Posterior vena cava (tissue), 2 donors: ENCODE results near the gene IL22RA1. TPM values are rescaled to one million over a fixed set of nuclear protein-coding genes. Genes with fewer than 3 reads are reported as not detected.

Experiments
- DNase-seq: peaks from one replicate; pipeline ENCODE4 v3.0.0-alpha.2; 2020; ENCODE audit warnings: low spot score
- intact Hi-C, 2 donors: fragments of 100-400 bp; cut with DNase I; formaldehyde crosslinking; loops; one replicate each; pipeline versions ENCODE4 v1.14.1 to v1.14.2; 2022 to 2023
- total RNA-seq, 2 donors: library from RNA; stranded (reverse); fragmentation: NEBNext Ultra II Directional; extraction: Animal tissue kit (Norgen Biotek cat#: 25700); gene quantifications; one replicate each; pipeline ENCODE4 v1.2.1, GENCODE V29; 2021
- donor health status: DM: yes; HTN: yes; CAD: no.
- donor health status: DM: yes; HTN: yes; CAD: no.

Gene IL22RA1
- total RNA-seq, 2 donors from 2014 or later: 0.10 TPM; not detected in 1

DNA sequence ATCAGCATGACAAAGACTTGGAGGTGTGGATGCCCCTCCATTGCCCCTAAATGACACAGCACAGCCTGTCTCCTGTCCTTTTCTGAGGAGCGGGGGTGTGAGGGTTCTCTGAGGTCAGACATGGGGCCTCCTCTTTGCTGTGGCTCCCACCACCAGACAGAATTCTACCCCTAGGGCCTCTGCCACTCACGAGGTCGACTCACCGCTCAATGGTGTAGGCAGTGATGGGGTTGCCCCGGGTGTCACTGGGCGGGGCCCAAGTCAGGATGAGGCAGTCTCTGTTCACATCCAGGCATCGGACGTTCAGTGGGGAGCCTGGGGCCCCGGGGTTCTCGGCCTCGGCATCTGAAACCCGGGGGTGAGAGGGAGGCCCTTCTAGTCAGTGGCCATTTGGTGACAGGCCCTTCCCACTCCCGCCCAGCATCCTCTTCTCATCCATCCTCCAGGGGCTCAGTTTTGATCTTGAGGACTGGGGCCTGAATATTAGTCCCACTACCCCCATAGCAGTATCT lies 50.9 kb downstream of the IL22RA1 start:
- intact Hi-C loops: no loop called here
- no peak for DNase-seq

DNA sequence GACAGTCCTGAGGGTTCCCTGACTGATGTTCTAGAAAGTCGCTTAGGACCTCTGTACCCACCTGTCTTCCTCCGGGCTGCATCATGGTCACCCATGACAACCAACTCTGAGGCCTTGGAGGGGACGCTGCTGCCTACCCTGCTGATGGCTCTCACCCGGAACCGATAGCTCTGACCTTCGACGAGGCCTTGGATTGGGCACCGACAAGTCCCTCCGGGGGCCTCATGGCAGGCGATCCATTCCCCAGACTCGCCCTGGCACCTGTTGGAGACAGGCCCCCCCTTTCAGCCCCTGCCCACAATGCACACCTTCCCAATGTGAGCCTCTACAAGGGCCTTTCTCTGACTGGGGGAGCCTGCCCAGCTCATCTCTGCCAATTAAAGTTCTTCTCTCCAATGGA lies 52.2 kb downstream of the IL22RA1 start:
- DNase-seq: no peak
- intact Hi-C loops: no loop called here

DNA sequence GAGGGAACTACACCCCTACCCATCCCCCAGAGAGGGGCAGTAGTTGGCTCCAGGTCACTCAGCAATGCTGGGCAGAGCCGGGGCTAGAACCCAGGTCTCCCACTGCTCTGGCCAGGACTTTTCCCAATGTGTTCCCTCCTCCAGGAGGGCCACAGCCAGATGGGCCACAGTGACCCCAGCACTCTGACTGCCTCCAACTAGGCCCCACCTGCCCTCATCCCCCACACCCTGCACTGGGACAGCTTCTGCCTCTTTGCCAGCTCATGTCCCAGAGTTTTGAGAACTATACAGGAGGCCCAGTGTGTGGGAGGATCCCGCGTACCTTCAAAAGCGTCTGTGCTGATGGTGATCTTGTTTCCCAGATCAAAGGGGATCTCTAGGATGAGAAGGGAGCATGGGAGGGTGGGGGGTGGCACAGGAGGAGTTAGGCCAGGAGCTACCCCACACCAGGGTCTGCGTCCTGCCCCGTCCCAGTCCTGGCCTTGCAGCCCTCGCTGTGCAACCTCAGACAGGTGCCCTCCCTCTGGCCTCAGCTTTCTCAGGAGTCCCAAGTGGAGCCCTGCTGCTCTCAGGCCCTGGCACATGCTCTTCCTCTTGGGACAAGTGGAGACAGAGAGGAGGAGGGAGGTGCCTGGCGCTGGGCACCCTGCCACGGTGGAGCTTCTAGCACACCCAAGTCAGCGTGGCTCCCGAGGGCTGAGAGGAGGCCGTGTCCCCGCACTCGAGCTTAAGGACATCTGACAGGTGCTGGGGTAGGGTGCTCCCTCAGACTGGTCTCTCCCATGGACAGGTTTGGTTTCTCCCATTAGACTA lies 53.0 kb downstream of the IL22RA1 start:
- no peak for DNase-seq
- intact Hi-C loops: no loop called here

DNA sequence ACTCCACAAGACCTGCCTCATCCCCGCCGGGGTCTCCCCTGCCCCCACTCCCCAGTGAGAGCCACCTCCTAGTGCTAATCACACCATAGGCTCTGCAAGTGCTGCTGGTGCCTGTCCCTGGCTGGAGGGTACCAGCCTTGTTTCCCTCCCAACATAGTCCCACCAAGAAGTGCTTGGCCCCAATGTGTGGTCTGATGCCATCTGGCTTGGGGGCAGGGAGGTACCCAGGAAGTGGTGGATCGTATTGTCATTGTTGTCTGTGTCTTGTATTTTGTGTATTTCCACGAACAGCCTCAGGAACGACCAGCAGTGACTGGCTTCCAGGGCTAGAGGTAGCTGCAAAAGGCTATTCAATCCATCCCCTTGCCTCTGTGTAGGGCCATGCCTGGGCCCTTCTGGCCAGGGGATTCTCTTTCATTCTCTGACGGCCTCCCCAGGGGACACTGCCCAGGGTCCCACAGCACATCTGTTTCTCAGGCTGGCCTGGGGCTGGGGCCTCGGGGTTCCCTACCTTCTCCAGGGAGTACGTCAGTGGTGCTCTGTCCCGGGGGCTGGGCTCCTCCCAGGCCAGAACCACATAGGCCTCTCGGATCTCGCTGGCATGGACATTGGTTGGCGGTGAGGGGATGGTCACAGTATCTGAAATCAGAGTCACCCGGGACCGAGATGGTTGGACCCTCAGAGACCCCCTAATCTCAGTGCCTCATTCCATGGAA lies 53.8 kb downstream of the IL22RA1 start:
- no peak for DNase-seq
- intact Hi-C loops: no loop called here

GRCh38 chr1:24086466-24086865 lies 56.5 kb downstream of the IL22RA1 start:
- DNase-seq: no peak
- intact Hi-C loops: no loop called here

- intact Hi-C loops: loop anchor here in 1 of 2 donors (2.0 kb wide), 1 partner anchor 47 kb away; no protein-coding TSS in a partner anchor
- no peak for DNase-seq
Measured at GRCh38 chr1:24085546-24085945, 57.4 kb downstream of the IL22RA1 start.

GRCh38 chr1:24085007-24085406 lies 57.9 kb downstream of the IL22RA1 start:
- intact Hi-C loops: loop anchor here in 1 of 2 donors (2.0 kb wide), 1 partner anchor 46 kb away; no protein-coding TSS in a partner anchor
- no peak for DNase-seq

GRCh38 chr1:24084050-24084449 lies 58.9 kb downstream of the IL22RA1 start:
- intact Hi-C loops: loop anchor here in 1 of 2 donors (2.0 to 5.0 kb wide), 2 partner anchors 45 to 1798 kb away; no protein-coding TSS in a partner anchor
- no peak for DNase-seq

GRCh38 chr1:24082372-24082771 lies 60.6 kb downstream of the IL22RA1 start:
- no peak for DNase-seq
- intact Hi-C loops: loop anchor here in 1 of 2 donors (5.0 kb wide), 1 partner anchor 1800 kb away; no protein-coding TSS in a partner anchor

DNA sequence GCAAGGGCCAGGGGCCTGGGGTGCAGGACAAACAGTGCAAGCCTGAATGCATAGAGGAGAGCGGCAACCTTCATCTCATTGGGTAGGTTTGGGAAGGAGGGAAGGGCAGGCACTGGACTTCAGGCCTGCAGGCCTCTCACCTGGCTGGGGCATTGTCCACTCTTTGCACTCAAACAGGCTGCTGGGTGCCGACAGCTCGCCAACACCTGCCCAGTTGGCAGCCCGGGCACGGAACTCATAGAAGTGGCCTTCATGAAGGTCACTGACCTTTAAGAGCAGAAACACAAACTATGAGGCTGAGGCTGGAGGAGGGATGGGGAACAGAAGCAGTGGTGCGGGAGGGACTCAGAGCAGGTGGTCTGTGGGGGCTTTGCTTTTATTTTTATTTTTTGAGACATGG lies 61.8 kb downstream of the IL22RA1 start:
- DNase-seq: no peak
- intact Hi-C loops: loop anchor here in 1 of 2 donors (5.0 kb wide), 1 partner anchor 1801 kb away; no protein-coding TSS in a partner anchor

DNA sequence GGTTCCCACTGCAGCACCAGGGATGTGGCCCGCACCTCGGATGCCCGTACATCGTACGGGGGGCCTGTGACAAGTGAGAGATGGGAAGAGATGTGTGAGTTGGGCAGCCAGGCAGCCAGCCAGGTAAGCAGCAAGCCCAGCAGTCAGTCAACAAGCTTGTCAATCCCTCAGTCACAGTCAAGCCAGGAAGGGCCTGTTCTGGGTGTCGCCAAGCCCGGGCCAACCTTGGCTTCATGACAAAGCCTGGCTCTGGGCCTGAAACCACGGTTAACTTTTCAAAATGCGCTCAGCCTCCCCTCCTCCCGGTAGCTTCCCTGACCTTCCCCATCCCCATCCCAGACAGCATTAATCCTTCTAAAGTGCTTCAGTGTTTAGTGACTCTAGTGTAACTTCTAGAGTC lies 62.8 kb downstream of the IL22RA1 start:
- intact Hi-C loops: loop anchor here in 1 of 2 donors (5.0 kb wide), 1 partner anchor 1802 kb away; no protein-coding TSS in a partner anchor
- DNase-seq: no peak

GRCh38 chr1:24077278-24077978 lies 65.5 kb downstream of the IL22RA1 start:
- DNase-seq: no peak
- intact Hi-C loops: loop anchor here in 1 of 2 donors (10.0 kb wide), 1 partner anchor 107 kb away; the partner anchor contains the start of gene IFNLR1

- DNase-seq: no peak
- intact Hi-C loops: loop anchor here in 1 of 2 donors (10.0 kb wide), 1 partner anchor 109 kb away; the partner anchor contains the start of gene IFNLR1
Measured at GRCh38 chr1:24075946-24076345, 67.0 kb downstream of the IL22RA1 start.

- intact Hi-C loops: loop anchor here in 1 of 2 donors (10.0 kb wide), 1 partner anchor 109 kb away; the partner anchor contains the start of gene IFNLR1
Measured at GRCh38 chr1:24075590-24075854, 67.4 kb downstream of the IL22RA1 start.

GRCh38 chr1:24074817-24075589 lies 67.9 kb downstream of the IL22RA1 start:
- intact Hi-C loops: loop anchor here in 1 of 2 donors (5.0 to 10.0 kb wide), 2 partner anchors 37 to 110 kb away; partner anchors contain the start of genes IFNLR1 and MYOM3
- no peak for DNase-seq

More at GRCh38 chr1:24075590-24075854, 67.4 kb downstream of the IL22RA1 start:
- DNase-seq: no peak

GRCh38 chr1:24074196-24074595 lies 68.7 kb downstream of the IL22RA1 start:
- DNase-seq: peak; percentile 52
- intact Hi-C loops: loop anchor here in 1 of 2 donors (5.0 to 10.0 kb wide), 2 partner anchors 38 to 111 kb away; partner anchors contain the start of genes IFNLR1 and MYOM3

- DNase-seq: peak; percentile 32
- intact Hi-C loops: loop anchor here in 1 of 2 donors (5.0 to 10.0 kb wide), 2 partner anchors 40 to 113 kb away; partner anchors contain the start of genes IFNLR1 and MYOM3
Measured at GRCh38 chr1:24071941-24072340, 71.0 kb downstream of the IL22RA1 start.

GRCh38 chr1:24070821-24071393 lies 72.0 kb downstream of the IL22RA1 start:
- intact Hi-C loops: loop anchor here in 1 of 2 donors (5.0 to 10.0 kb wide), 2 partner anchors 41 to 114 kb away; partner anchors contain the start of genes IFNLR1 and MYOM3
- DNase-seq: peak; percentile 85
